Naive B cell (primary cell): ENCODE data around the gene SH3GL2. TPM values are rescaled to one million over a fixed set of nuclear protein-coding genes. Genes with fewer than 3 reads are reported as not detected.

Source experiments
- ATAC-seq, 2 donors: fragments of 150-1000 bp; cut with Tn5 transposase; 2 replicates each; pipeline ENCODE4 v1.10.0; 2021; ENCODE audit warnings: low read depth in 2 of 2, mild to moderate bottlenecking in 2 of 2, moderate library complexity in 2 of 2
- DNase-seq: peaks from one replicate; pipeline ENCODE4 v3.0.0; 2022
- H3K27ac Mint-ChIP-seq, 6 donors: one replicate each; pipeline ENCODE4 v1.8.0; 2020 to 2022; ENCODE audit warnings: mild to moderate bottlenecking in 6 of 6, mixed read lengths in 6 of 6, moderate library complexity in 5 of 6, inconsistent platforms in 2 of 6
- H3K27me3 Mint-ChIP-seq, 3 donors: one replicate each; pipeline ENCODE4 v1.8.0; 2021 to 2022; ENCODE audit warnings: mixed read lengths in 3 of 3, mild to moderate bottlenecking in 1 of 3
- H3K36me3 Mint-ChIP-seq, 2 donors: one replicate each; pipeline ENCODE4 v1.8.0; 2020 to 2022; ENCODE audit warnings: mixed read lengths in 2 of 2, inconsistent platforms in 1 of 2, mild to moderate bottlenecking in 1 of 2
- H3K4me1 Mint-ChIP-seq, 3 donors: one replicate each; pipeline ENCODE4 v1.8.0; 2020 to 2022; ENCODE audit warnings: mixed read lengths in 3 of 3, inconsistent platforms in 1 of 3, mild to moderate bottlenecking in 1 of 3, moderate library complexity in 1 of 3
- H3K4me3 Mint-ChIP-seq, 8 donors: one replicate each; pipeline ENCODE4 v1.8.0; 2020 to 2022; ENCODE audit warnings: mild to moderate bottlenecking in 8 of 8, mixed read lengths in 8 of 8, moderate library complexity in 8 of 8, inconsistent platforms in 2 of 8
- H3K9me3 Mint-ChIP-seq, 7 donors: one replicate each; pipeline ENCODE4 v1.8.0; 2020 to 2022; ENCODE audit warnings: mixed read lengths in 7 of 7, mild to moderate bottlenecking in 5 of 7, inconsistent platforms in 2 of 7, moderate library complexity in 1 of 7
- polyA plus RNA-seq, 6 donors: library from polyadenylated mRNA; unstranded; fragments of 300-500 nt; fragmentation: Illumina TruSeq; gene quantifications; one replicate each; pipeline ENCODE4 v1.2.3, GENCODE V29; 2021; ENCODE audit warnings: low read depth in 6 of 6

SH3GL2 gene
- polyA plus RNA-seq, 6 donors from 2014 or later = not detected

GRCh38 chr9:17648516-17648915 lies 69.7 kb downstream of the SH3GL2 start:
- DNase-seq (no peak), ATAC-seq (no peak)
- Mint-ChIP-seq H3K27me3 (no peaks in the 10 kb centered on the region), H3K4me3 (no peak overlapping the region), H3K27ac (no peak overlapping the region), H3K36me3 (no peaks in the 10 kb centered on the region), H3K9me3 (peaks cover 0 to 12% (median 8%) of the 10 kb centered on the region in 7 donors), H3K4me1 (no peaks in the 10 kb centered on the region)

GRCh38 chr9:17651725-17652124 lies 72.9 kb downstream of the SH3GL2 start:
- Mint-ChIP-seq H3K36me3 (no peaks in the 10 kb centered on the region), H3K9me3 (peaks cover 0 to 2% (median 0%) of the 10 kb centered on the region in 7 donors), H3K27me3 (no peaks in the 10 kb centered on the region), H3K27ac (no peak overlapping the region), H3K4me3 (no peak overlapping the region), H3K4me1 (no peaks in the 10 kb centered on the region)
- DNase-seq = no peak
- ATAC-seq = no peak

GRCh38 chr9:17653947-17654465 lies 75.1 kb downstream of the SH3GL2 start:
- Mint-ChIP-seq H3K27me3 (no peaks in the 10 kb centered on the region), H3K4me1 (no peaks in the 10 kb centered on the region), H3K9me3 (peaks cover 0 to 2% (median 0%) of the 10 kb centered on the region in 7 donors), H3K36me3 (no peaks in the 10 kb centered on the region), H3K27ac (no peak overlapping the region), H3K4me3 (no peak overlapping the region)
- DNase-seq (no peak), ATAC-seq (no peak)

GRCh38 chr9:17656889-17657288 lies 78.0 kb downstream of the SH3GL2 start:
- no peak for DNase-seq

GRCh38 chr9:17658237-17658636 lies 79.4 kb downstream of the SH3GL2 start:
- Mint-ChIP-seq H3K4me3 (no peak overlapping the region), H3K36me3 (no peaks in the 10 kb centered on the region), H3K9me3 (peaks cover 0 to 4% (median 0%) of the 10 kb centered on the region in 7 donors), H3K27me3 (no peaks in the 10 kb centered on the region), H3K27ac (no peak overlapping the region), H3K4me1 (no peaks in the 10 kb centered on the region)
- ATAC-seq = no peak
- DNase-seq = no peak

More at GRCh38 chr9:17656889-17657288, 78.0 kb downstream of the SH3GL2 start:
- no peak overlapping the region for H3K4me3 Mint-ChIP-seq
- H3K27me3 Mint-ChIP-seq = no peaks in the 10 kb centered on the region
- no peaks in the 10 kb centered on the region for H3K36me3 Mint-ChIP-seq
- peaks cover 0 to 4% (median 0%) of the 10 kb centered on the region in 7 donors for H3K9me3 Mint-ChIP-seq
- no peaks in the 10 kb centered on the region for H3K4me1 Mint-ChIP-seq
- no peak for ATAC-seq
- H3K27ac Mint-ChIP-seq = no peak overlapping the region

GRCh38 chr9:17660158-17660557 lies 81.3 kb downstream of the SH3GL2 start:
- ATAC-seq (no peak), DNase-seq (no peak)
- no peaks in the 10 kb centered on the region for H3K4me1 Mint-ChIP-seq
- H3K9me3 Mint-ChIP-seq = peaks cover 0 to 3% (median 0%) of the 10 kb centered on the region in 7 donors
- no peak overlapping the region for H3K27ac Mint-ChIP-seq
- H3K4me3 Mint-ChIP-seq = no peak overlapping the region
- no peaks in the 10 kb centered on the region for H3K36me3 Mint-ChIP-seq
- no peaks in the 10 kb centered on the region for H3K27me3 Mint-ChIP-seq

- Mint-ChIP-seq H3K27ac (no peak overlapping the region), H3K4me1 (no peaks in the 10 kb centered on the region), H3K4me3 (no peak overlapping the region), H3K27me3 (no peaks in the 10 kb centered on the region), H3K9me3 (peaks cover 0 to 6% (median 2%) of the 10 kb centered on the region in 7 donors), H3K36me3 (no peaks in the 10 kb centered on the region)
- DNase-seq (no peak), ATAC-seq (no peak)
Observed at GRCh38 chr9:17665450-17665849, 86.6 kb downstream of the SH3GL2 start.

- Mint-ChIP-seq H3K27me3 (no peaks in the 10 kb centered on the region), H3K27ac (no peak overlapping the region), H3K4me1 (no peaks in the 10 kb centered on the region), H3K9me3 (peaks cover 0 to 10% (median 6%) of the 10 kb centered on the region in 7 donors), H3K36me3 (no peaks in the 10 kb centered on the region), H3K4me3 (no peak overlapping the region)
- no peak for DNase-seq
- no peak for ATAC-seq
Observed at GRCh38 chr9:17669206-17669605, 90.3 kb downstream of the SH3GL2 start.

GRCh38 chr9:17682684-17683083 lies 103.8 kb downstream of the SH3GL2 start:
- no peaks in the 10 kb centered on the region for H3K4me1 Mint-ChIP-seq
- no peak overlapping the region for H3K27ac Mint-ChIP-seq
- ATAC-seq (no peak), DNase-seq (no peak)
- no peak overlapping the region for H3K4me3 Mint-ChIP-seq
- H3K36me3 Mint-ChIP-seq = no peaks in the 10 kb centered on the region
- H3K27me3 Mint-ChIP-seq = no peaks in the 10 kb centered on the region
- H3K9me3 Mint-ChIP-seq = peaks cover 0 to 14% (median 7%) of the 10 kb centered on the region in 7 donors

- no peak overlapping the region for H3K27ac Mint-ChIP-seq
- H3K9me3 Mint-ChIP-seq = peaks cover 2 to 9% (median 7%) of the 10 kb centered on the region in 7 donors
- ATAC-seq (no peak), DNase-seq (no peak)
- H3K27me3 Mint-ChIP-seq = no peaks in the 10 kb centered on the region
- no peaks in the 10 kb centered on the region for H3K36me3 Mint-ChIP-seq
- H3K4me1 Mint-ChIP-seq = no peaks in the 10 kb centered on the region
- H3K4me3 Mint-ChIP-seq = no peak overlapping the region
Observed at GRCh38 chr9:17688834-17689233, 110.0 kb downstream of the SH3GL2 start.

- no peaks in the 10 kb centered on the region for H3K4me1 Mint-ChIP-seq
- DNase-seq = no peak
- peaks cover 0 to 5% (median 2%) of the 10 kb centered on the region in 7 donors for H3K9me3 Mint-ChIP-seq
- H3K27me3 Mint-ChIP-seq = no peaks in the 10 kb centered on the region
- no peak overlapping the region for H3K4me3 Mint-ChIP-seq
- ATAC-seq = no peak
- no peak overlapping the region for H3K27ac Mint-ChIP-seq
- no peaks in the 10 kb centered on the region for H3K36me3 Mint-ChIP-seq
Observed at GRCh38 chr9:17694336-17694735, 115.5 kb downstream of the SH3GL2 start.

- Mint-ChIP-seq H3K4me1 (no peaks in the 10 kb centered on the region), H3K27ac (no peak overlapping the region), H3K36me3 (no peaks in the 10 kb centered on the region), H3K4me3 (no peak overlapping the region), H3K9me3 (peaks cover 0 to 4% (median 0%) of the 10 kb centered on the region in 7 donors), H3K27me3 (no peaks in the 10 kb centered on the region)
- DNase-seq (no peak), ATAC-seq (no peak)
Observed at GRCh38 chr9:17695482-17695881, 116.6 kb downstream of the SH3GL2 start.

GRCh38 chr9:17699615-17700330 lies 120.9 kb downstream of the SH3GL2 start:
- H3K27ac Mint-ChIP-seq = no peak overlapping the region
- no peak for DNase-seq
- H3K4me1 Mint-ChIP-seq = no peaks in the 10 kb centered on the region
- H3K36me3 Mint-ChIP-seq = no peaks in the 10 kb centered on the region
- no peak overlapping the region for H3K4me3 Mint-ChIP-seq
- H3K9me3 Mint-ChIP-seq = peaks cover 0 to 7% (median 2%) of the 10 kb centered on the region in 7 donors
- H3K27me3 Mint-ChIP-seq = no peaks in the 10 kb centered on the region
- no peak for ATAC-seq

- H3K27me3 Mint-ChIP-seq = no peaks in the 10 kb centered on the region
- ATAC-seq (no peak), DNase-seq (no peak)
- H3K36me3 Mint-ChIP-seq = no peaks in the 10 kb centered on the region
- no peaks in the 10 kb centered on the region for H3K4me1 Mint-ChIP-seq
- no peak overlapping the region for H3K4me3 Mint-ChIP-seq
- H3K27ac Mint-ChIP-seq = no peak overlapping the region
- H3K9me3 Mint-ChIP-seq = peaks cover 0 to 7% (median 4%) of the 10 kb centered on the region in 7 donors
Observed at GRCh38 chr9:17706347-17706746, 127.5 kb downstream of the SH3GL2 start.
